Measurements from ENCODE around the gene PTPRN2. TPM values are rescaled to one million over a fixed set of nuclear protein-coding genes. Genes with fewer than 3 reads are reported as not detected.

PTPRN2 gene
- total and polyA plus RNA-seq, 2 of the 13 experiments (the other 11 are each of a cell fraction or from before 2014, with no cell fraction given): 2.5 to 24.2 TPM

DNA sequence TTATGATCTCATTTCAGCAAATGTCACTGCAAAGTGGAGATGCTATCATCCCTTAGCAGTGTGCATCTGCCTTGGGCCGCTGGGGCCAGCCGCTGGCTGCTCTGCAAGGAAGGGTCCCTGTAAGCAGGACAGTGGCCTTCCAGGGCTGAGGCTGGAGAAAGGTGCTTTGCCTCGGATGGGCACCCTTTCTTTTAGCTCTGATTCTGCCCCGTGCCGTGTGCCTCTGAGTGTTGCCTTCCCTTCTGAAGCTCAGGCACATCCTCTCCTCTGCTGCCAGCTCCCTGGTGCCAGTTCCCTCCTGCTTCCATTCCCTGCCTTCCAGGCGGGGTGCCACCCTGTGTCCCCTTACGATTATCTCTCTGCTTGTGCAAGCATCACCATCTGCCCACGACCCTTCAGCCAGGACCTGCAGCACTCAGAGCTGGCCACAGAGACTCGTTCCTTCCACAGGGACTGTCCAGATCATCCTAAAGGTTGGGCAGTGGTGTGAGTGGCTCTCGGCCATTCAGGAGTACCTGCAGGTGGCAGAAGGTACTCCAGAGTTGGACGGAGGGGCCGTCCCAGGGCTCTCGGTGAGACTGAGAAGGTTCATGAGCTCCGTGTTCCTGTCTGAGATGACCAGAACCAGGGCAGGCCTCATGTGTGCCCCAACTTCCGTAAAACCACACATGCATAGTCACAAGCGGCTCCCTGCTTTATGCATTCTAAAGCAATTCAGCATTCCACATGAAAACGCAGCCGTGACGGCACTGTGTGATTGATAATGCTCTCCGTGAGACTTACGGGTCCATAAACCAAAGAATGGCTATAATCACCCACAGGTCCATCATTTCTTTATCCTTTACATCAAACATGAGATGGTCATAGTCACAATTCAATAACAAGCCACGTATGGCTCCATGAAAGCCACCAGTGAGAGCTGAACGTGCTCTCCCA lies 879.4 kb downstream of the PTPRN2 start:
- no peak overlapping the region for H2AFZ ChIP-seq (ENCODE audit: low read length)
- peaks cover 13% of the 10 kb centered on the region; the same call in 1 of the 2 replicates for H4K20me1 ChIP-seq (ENCODE audit: insufficient read depth, low read length)
- no peaks in the 10 kb centered on the region for H3K9me3 ChIP-seq (ENCODE audit: low read length)
- no peaks in the 10 kb centered on the region for H3K4me1 ChIP-seq (ENCODE audit: insufficient read depth, low read length)
- H3K27ac ChIP-seq (ENCODE audit: extremely low read length, insufficient read depth, low read length): no peak overlapping the region
- H3K36me3 ChIP-seq (replicated peaks in 1 of 2; ENCODE audit: control insufficient read depth in 1 of 2, insufficient read depth in 2 of 2, low read length in 2 of 2): no peaks in the 10 kb centered on the region
- FAIRE-seq (no peak), ATAC-seq (peak; percentile 55), DNase-seq (ENCODE audit: low spot score) (no peak)
- no peak overlapping the region for H3K9ac ChIP-seq (ENCODE audit: insufficient read depth, low read depth, low read length)
- intact Hi-C loops (cut with micrococcal nuclease; ENCODE audit: unreplicated experiment): no loop called here
- no peaks in the 10 kb centered on the region for H3K79me2 ChIP-seq (ENCODE audit: insufficient read depth, low read length)
- 28% methylated on average over 16 of the region's 23 CpGs for WGBS (ENCODE audit: low lambda C conversion rate)
- POLR2A ChIA-PET: no interaction called here
- CTCF ChIA-PET (ENCODE audit: low intra/inter-chr PET ratio, low total read pairs): no interaction called here
- H3K4me2 ChIP-seq (ENCODE audit: low read depth, low read length): no peak overlapping the region
- TF ChIP-seq, protein P1, sequence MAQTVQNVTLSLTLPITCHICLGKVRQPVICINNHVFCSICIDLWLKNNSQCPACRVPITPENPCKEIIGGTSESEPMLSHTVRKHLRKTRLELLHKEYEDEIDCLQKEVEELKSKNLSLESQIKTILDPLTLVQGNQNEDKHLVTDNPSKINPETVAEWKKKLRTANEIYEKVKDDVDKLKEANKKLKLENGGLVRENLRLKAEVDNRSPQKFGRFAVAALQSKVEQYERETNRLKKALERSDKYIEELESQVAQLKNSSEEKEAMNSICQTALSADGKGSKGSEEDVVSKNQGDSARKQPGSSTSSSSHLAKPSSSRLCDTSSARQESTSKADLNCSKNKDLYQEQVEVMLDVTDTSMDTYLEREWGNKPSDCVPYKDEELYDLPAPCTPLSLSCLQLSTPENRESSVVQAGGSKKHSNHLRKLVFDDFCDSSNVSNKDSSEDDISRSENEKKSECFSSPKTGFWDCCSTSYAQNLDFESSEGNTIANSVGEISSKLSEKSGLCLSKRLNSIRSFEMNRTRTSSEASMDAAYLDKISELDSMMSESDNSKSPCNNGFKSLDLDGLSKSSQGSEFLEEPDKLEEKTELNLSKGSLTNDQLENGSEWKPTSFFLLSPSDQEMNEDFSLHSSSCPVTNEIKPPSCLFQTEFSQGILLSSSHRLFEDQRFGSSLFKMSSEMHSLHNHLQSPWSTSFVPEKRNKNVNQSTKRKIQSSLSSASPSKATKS (CRISPR knock-in tag; IDR thresholded peaks at IDR 0.05): no peak
- TF ChIP-seq ZNF160 (CRISPR knock-in tag; IDR thresholded peaks at IDR 0.05) (no peak), EED (CRISPR knock-in tag; IDR thresholded peaks at IDR 0.05) (no peak), ZNF484 (CRISPR knock-in tag; IDR thresholded peaks at IDR 0.05; ENCODE audit: borderline replicate concordance, low read depth) (no peak), ZNF773 (CRISPR knock-in tag; IDR thresholded peaks at IDR 0.05; ENCODE audit: borderline replicate concordance) (no peak), SMARCC2 (IDR thresholded peaks at IDR 0.05) (no peak), ZKSCAN5 (CRISPR knock-in tag; IDR thresholded peaks at IDR 0.05) (no peak), DPF2 (CRISPR knock-in tag; IDR thresholded peaks at IDR 0.05; ENCODE audit: borderline replicate concordance, low read depth) (no peak), TAF15 (IDR thresholded peaks at IDR 0.05; ENCODE audit: low read depth, low read length, poor library complexity, severe bottlenecking) (no peak), ZNF253 (CRISPR knock-in tag; IDR thresholded peaks at IDR 0.05; ENCODE audit: borderline replicate concordance) (no peak), ZNF761 (CRISPR knock-in tag; conservative IDR thresholded peaks at IDR 0.05) (no peak)
- TF ChIP-seq, protein P2, sequence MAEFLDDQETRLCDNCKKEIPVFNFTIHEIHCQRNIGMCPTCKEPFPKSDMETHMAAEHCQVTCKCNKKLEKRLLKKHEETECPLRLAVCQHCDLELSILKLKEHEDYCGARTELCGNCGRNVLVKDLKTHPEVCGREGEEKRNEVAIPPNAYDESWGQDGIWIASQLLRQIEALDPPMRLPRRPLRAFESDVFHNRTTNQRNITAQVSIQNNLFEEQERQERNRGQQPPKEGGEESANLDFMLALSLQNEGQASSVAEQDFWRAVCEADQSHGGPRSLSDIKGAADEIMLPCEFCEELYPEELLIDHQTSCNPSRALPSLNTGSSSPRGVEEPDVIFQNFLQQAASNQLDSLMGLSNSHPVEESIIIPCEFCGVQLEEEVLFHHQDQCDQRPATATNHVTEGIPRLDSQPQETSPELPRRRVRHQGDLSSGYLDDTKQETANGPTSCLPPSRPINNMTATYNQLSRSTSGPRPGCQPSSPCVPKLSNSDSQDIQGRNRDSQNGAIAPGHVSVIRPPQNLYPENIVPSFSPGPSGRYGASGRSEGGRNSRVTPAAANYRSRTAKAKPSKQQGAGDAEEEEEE (CRISPR knock-in tag; IDR thresholded peaks at IDR 0.05; ENCODE audit: borderline replicate concordance): no peak
- TF ChIP-seq, protein P3, sequence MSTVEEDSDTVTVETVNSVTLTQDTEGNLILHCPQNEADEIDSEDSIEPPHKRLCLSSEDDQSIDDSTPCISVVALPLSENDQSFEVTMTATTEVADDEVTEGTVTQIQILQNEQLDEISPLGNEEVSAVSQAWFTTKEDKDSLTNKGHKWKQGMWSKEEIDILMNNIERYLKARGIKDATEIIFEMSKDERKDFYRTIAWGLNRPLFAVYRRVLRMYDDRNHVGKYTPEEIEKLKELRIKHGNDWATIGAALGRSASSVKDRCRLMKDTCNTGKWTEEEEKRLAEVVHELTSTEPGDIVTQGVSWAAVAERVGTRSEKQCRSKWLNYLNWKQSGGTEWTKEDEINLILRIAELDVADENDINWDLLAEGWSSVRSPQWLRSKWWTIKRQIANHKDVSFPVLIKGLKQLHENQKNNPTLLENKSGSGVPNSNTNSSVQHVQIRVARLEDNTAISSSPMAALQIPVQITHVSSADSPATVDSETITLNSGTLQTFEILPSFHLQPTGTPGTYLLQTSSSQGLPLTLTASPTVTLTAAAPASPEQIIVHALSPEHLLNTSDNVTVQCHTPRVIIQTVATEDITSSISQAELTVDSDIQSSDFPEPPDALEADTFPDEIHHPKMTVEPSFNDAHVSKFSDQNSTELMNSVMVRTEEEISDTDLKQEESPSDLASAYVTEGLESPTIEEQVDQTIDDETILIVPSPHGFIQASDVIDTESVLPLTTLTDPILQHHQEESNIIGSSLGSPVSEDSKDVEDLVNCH (CRISPR knock-in tag; IDR thresholded peaks at IDR 0.05): no peak
- peaks cover 2 to 54% of the 10 kb centered on the region in 2 experiments; a peak in 4 of 5 replicates for H3K27me3 ChIP-seq (ENCODE audit: control insufficient read depth in 1 of 2, insufficient read depth in 2 of 2, low read length in 2 of 2)
- in situ Hi-C loops (cut with HindIII; ENCODE audit: extremely low pct_ligation_motif_present, low pct_unique_long_range_greater_than_20kb): no loop called here
- BruUV-seq (replicated peaks): no TSS peak
- no peak overlapping the region for H3K4me3 ChIP-seq (replicated peaks in 1 of 3; ENCODE audit: insufficient read depth in 1 of 3, low read depth in 2 of 3, low read length in 3 of 3)
